H1 (cell line): ENCODE results near the gene L3MBTL4.

Experiments used
- CHD2 ChIP-seq: IDR thresholded peaks from 2 replicates; pipeline ENCODE4 v1.6.1; 2012; ENCODE audit warnings: low read length, improper control_type of control experiment
- CREB1 ChIP-seq: IDR thresholded peaks from 2 replicates; pipeline ENCODE4 v1.6.1; 2012; ENCODE audit warnings: inconsistent platforms
- EGR1 ChIP-seq: IDR thresholded peaks from 2 replicates; pipeline ENCODE4 v1.6.1; 2011; ENCODE audit warnings: low read depth, low read length, borderline replicate concordance
- EP300 ChIP-seq, 2 experiments: IDR thresholded peaks; 1 replicate in 1 of 2; 2 replicates in 1 of 2; pipeline ENCODE4 v1.6.1; 2011 to 2012; ENCODE audit warnings: low read depth in 2 of 2, low read length in 2 of 2, mild to moderate bottlenecking in 2 of 2, borderline replicate concordance in 1 of 2, inconsistent platforms in 1 of 2, moderate library complexity in 1 of 2
- POLR2A ChIP-seq, 2 experiments: IDR thresholded peaks; 1 replicate in 1 of 2; 2 replicates in 1 of 2; pipeline ENCODE4 v1.6.1; 2011; ENCODE audit warnings: low read depth in 2 of 2, low read length in 2 of 2, mild to moderate bottlenecking in 2 of 2; ENCODE audit errors: control extremely low read depth in 1 of 2
- RAD21 ChIP-seq, 2 experiments: IDR thresholded peaks in 1 of 2; conservative IDR thresholded peaks in 1 of 2; 2 replicates each; pipeline ENCODE4 v1.6.1; 2011; ENCODE audit warnings: low read depth in 2 of 2, low read length in 2 of 2, improper control_type of control experiment in 1 of 2, inconsistent platforms in 1 of 2, mild to moderate bottlenecking in 1 of 2, moderate library complexity in 1 of 2
- SIN3A ChIP-seq, 2 experiments: IDR thresholded peaks in 1 of 2; conservative IDR thresholded peaks in 1 of 2; 2 replicates each; pipeline ENCODE4 v1.6.1; 2011 to 2012; ENCODE audit warnings: low read length in 2 of 2, improper control_type of control experiment in 1 of 2, low read depth in 1 of 2, mild to moderate bottlenecking in 1 of 2
- SP1 ChIP-seq: IDR thresholded peaks from 2 replicates; pipeline ENCODE4 v1.6.1; 2011; ENCODE audit warnings: low read depth, low read length
- SP2 ChIP-seq: IDR thresholded peaks from 2 replicates; pipeline ENCODE4 v1.6.1; 2012; ENCODE audit warnings: mild to moderate bottlenecking, low read length, inconsistent platforms
- USF2 ChIP-seq: IDR thresholded peaks from 2 replicates; pipeline ENCODE4 v1.6.1; 2011; ENCODE audit warnings: low read length, improper control_type of control experiment
- TF ChIP-seq, protein P1 (sequence below): IDR thresholded peaks from 2 replicates; pipeline ENCODE4 v1.6.1; 2012; ENCODE audit warnings: low read length, inconsistent platforms
- TF ChIP-seq, protein P2 (sequence below), 3 experiments: IDR thresholded peaks; 1 replicate in 2 of 3; 2 replicates in 1 of 3; pipeline versions ENCODE4 v1.5.1 to v1.6.1; 2011; ENCODE audit warnings: low read length in 3 of 3, mild to moderate bottlenecking in 3 of 3, inconsistent platforms in 2 of 3, low read depth in 1 of 3, moderate library complexity in 1 of 3; ENCODE audit not compliant: insufficient read depth in 1 of 3; ENCODE audit errors: control extremely low read depth in 1 of 3

DNA sequence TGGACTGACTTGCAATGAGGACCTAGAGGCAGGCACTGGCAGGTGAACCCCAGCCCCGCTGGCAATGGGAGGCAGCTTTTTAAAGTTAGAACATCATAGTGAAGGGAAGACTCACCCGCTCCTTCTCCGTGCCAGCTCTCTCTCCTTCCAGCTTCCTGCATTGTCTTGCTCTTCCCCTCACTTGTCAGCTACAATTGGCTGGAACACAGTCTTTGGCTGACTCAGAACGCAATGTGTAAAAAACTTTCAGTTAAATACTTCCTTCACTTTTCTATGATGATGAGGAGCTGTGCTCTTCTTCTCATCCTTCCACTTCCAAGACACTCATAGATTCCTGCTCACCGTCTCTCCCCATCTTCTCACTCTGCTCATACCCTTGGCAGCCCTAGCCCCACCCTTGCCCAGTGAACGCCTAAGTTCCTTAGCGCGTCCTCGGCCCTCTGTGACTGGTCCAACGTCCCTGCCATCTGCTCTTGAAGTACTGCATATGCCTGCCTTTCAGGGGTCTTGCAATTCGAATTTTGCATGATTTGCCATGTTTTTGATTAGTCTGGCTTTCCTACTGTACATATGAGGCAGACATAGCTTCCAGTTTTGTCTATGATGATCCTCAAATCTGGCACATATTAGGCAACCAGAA, 401.4 kb downstream of the L3MBTL4 start:
- TF ChIP-seq POLR2A (IDR thresholded peaks at IDR 0.05; ENCODE audit: control extremely low read depth in 1 of 2, low read depth in 2 of 2, low read length in 2 of 2), result no peak
- TF ChIP-seq, protein P1, sequence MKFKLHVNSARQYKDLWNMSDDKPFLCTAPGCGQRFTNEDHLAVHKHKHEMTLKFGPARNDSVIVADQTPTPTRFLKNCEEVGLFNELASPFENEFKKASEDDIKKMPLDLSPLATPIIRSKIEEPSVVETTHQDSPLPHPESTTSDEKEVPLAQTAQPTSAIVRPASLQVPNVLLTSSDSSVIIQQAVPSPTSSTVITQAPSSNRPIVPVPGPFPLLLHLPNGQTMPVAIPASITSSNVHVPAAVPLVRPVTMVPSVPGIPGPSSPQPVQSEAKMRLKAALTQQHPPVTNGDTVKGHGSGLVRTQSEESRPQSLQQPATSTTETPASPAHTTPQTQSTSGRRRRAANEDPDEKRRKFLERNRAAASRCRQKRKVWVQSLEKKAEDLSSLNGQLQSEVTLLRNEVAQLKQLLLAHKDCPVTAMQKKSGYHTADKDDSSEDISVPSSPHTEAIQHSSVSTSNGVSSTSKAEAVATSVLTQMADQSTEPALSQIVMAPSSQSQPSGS, result no peak
- TF ChIP-seq USF2, result no peak
- TF ChIP-seq SP2, result no peak
- TF ChIP-seq, protein P2, sequence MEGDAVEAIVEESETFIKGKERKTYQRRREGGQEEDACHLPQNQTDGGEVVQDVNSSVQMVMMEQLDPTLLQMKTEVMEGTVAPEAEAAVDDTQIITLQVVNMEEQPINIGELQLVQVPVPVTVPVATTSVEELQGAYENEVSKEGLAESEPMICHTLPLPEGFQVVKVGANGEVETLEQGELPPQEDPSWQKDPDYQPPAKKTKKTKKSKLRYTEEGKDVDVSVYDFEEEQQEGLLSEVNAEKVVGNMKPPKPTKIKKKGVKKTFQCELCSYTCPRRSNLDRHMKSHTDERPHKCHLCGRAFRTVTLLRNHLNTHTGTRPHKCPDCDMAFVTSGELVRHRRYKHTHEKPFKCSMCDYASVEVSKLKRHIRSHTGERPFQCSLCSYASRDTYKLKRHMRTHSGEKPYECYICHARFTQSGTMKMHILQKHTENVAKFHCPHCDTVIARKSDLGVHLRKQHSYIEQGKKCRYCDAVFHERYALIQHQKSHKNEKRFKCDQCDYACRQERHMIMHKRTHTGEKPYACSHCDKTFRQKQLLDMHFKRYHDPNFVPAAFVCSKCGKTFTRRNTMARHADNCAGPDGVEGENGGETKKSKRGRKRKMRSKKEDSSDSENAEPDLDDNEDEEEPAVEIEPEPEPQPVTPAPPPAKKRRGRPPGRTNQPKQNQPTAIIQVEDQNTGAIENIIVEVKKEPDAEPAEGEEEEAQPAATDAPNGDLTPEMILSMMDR (IDR thresholded peaks at IDR 0.05; ENCODE audit: control extremely low read depth in 1 of 3, insufficient read depth in 1 of 3, low read depth in 1 of 3, low read length in 3 of 3), result no peak
- TF ChIP-seq EP300 (IDR thresholded peaks at IDR 0.05; ENCODE audit: borderline replicate concordance in 1 of 2, low read depth in 2 of 2, low read length in 2 of 2), result no peak
- no peak for TF ChIP-seq SP1
- no peak for TF ChIP-seq CHD2
- TF ChIP-seq RAD21 (IDR thresholded peaks at IDR 0.05 in 1 of 2, conservative IDR thresholded peaks at IDR 0.05 in 1 of 2; ENCODE audit: low read depth in 2 of 2, low read length in 2 of 2), result no peak
- TF ChIP-seq CREB1, result no peak
- no peak for TF ChIP-seq EGR1
- no peak for TF ChIP-seq SIN3A (conservative IDR thresholded peaks at IDR 0.05 in 1 of 2, IDR thresholded peaks at IDR 0.05 in 1 of 2; ENCODE audit: low read depth in 1 of 2, low read length in 2 of 2)
